ENCODE measurements around the gene SCAMP1. TPM values are rescaled to one million over a fixed set of nuclear protein-coding genes. Genes with fewer than 3 reads are reported as not detected.

SCAMP1 gene
- total and polyA plus RNA-seq, 2 of the 13 experiments (the other 11 are each of a cell fraction or from before 2014, with no cell fraction given) = 18.2 to 33.7 TPM

GRCh38 chr5:78359831-78360673 lies at the start of gene SCAMP1 (continued):
- TF ChIP-seq, protein P1, sequence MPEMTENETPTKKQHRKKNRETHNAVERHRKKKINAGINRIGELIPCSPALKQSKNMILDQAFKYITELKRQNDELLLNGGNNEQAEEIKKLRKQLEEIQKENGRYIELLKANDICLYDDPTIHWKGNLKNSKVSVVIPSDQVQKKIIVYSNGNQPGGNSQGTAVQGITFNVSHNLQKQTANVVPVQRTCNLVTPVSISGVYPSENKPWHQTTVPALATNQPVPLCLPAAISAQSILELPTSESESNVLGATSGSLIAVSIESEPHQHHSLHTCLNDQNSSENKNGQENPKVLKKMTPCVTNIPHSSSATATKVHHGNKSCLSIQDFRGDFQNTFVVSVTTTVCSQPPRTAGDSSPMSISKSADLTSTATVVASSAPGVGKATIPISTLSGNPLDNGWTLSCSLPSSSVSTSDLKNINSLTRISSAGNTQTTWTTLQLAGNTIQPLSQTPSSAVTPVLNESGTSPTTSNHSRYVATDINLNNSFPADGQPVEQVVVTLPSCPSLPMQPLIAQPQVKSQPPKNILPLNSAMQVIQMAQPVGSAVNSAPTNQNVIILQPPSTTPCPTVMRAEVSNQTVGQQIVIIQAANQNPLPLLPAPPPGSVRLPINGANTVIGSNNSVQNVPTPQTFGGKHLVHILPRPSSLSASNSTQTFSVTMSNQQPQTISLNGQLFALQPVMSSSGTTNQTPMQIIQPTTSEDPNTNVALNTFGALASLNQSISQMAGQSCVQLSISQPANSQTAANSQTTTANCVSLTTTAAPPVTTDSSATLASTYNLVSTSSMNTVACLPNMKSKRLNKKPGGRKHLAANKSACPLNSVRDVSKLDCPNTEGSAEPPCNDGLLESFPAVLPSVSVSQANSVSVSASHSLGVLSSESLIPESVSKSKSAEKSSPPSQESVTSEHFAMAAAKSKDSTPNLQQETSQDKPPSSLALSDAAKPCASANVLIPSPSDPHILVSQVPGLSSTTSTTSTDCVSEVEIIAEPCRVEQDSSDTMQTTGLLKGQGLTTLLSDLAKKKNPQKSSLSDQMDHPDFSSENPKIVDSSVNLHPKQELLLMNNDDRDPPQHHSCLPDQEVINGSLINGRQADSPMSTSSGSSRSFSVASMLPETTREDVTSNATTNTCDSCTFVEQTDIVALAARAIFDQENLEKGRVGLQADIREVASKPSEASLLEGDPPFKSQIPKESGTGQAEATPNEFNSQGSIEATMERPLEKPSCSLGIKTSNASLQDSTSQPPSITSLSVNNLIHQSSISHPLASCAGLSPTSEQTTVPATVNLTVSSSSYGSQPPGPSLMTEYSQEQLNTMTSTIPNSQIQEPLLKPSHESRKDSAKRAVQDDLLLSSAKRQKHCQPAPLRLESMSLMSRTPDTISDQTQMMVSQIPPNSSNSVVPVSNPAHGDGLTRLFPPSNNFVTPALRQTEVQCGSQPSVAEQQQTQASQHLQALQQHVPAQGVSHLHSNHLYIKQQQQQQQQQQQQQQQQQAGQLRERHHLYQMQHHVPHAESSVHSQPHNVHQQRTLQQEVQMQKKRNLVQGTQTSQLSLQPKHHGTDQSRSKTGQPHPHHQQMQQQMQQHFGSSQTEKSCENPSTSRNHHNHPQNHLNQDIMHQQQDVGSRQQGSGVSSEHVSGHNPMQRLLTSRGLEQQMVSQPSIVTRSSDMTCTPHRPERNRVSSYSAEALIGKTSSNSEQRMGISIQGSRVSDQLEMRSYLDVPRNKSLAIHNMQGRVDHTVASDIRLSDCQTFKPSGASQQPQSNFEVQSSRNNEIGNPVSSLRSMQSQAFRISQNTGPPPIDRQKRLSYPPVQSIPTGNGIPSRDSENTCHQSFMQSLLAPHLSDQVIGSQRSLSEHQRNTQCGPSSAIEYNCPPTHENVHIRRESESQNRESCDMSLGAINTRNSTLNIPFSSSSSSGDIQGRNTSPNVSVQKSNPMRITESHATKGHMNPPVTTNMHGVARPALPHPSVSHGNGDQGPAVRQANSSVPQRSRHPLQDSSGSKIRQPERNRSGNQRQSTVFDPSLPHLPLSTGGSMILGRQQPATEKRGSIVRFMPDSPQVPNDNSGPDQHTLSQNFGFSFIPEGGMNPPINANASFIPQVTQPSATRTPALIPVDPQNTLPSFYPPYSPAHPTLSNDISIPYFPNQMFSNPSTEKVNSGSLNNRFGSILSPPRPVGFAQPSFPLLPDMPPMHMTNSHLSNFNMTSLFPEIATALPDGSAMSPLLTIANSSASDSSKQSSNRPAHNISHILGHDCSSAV (CRISPR knock-in tag; IDR thresholded peaks at IDR 0.05; ENCODE audit: borderline replicate concordance) = 0 out of 2 replicates have a peak, but pooled peaks have one; percentile 38
- TF ChIP-seq ZNF280D (CRISPR knock-in tag; IDR thresholded peaks at IDR 0.05) (no peak), PREB (CRISPR knock-in tag; IDR thresholded peaks at IDR 0.05) (no peak), ZFP36L1 (CRISPR knock-in tag; IDR thresholded peaks at IDR 0.05) (peak; percentile 51; the same call in 1 of the 2 replicates), ZNF564 (CRISPR knock-in tag; IDR thresholded peaks at IDR 0.05) (peak; percentile 51; the same call in 1 of the 2 replicates), NAIF1 (CRISPR knock-in tag; IDR thresholded peaks at IDR 0.05; ENCODE audit: borderline replicate concordance) (peak; percentile 73; the same call in 1 of the 2 replicates), SOX5 (CRISPR knock-in tag; IDR thresholded peaks at IDR 0.05; ENCODE audit: borderline replicate concordance) (peak; percentile 42; the same call in 1 of the 2 replicates), ZNF143 (CRISPR knock-in tag; IDR thresholded peaks at IDR 0.05) (0 out of 2 replicates have a peak, but pooled peaks have one; percentile 23)
- TF ChIP-seq, protein P2, sequence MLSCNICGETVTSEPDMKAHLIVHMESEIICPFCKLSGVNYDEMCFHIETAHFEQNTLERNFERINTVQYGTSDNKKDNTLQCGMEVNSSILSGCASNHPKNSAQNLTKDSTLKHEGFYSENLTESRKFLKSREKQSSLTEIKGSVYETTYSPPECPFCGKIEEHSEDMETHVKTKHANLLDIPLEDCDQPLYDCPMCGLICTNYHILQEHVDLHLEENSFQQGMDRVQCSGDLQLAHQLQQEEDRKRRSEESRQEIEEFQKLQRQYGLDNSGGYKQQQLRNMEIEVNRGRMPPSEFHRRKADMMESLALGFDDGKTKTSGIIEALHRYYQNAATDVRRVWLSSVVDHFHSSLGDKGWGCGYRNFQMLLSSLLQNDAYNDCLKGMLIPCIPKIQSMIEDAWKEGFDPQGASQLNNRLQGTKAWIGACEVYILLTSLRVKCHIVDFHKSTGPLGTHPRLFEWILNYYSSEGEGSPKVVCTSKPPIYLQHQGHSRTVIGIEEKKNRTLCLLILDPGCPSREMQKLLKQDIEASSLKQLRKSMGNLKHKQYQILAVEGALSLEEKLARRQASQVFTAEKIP (CRISPR knock-in tag; IDR thresholded peaks at IDR 0.05; ENCODE audit: borderline replicate concordance) = no peak

Data from HepG2 (cell line).